AG04450 (cell line): ENCODE results near the gene NELFCD. TPM values are rescaled to one million over a fixed set of nuclear protein-coding genes. Genes with fewer than 3 reads are reported as not detected.
A peak's percentile ranks its signal among the peaks of the same experiment; 100 is the strongest.

Experiments
- CTCF ChIA-PET: fragments of 300-600, 350-600 bp; formaldehyde crosslinking; extraction: SDS; loops from one replicate; lab custom pipeline; 2022; ENCODE audit warnings: antibody characterized with exemption, inconsistent platforms; lab: Charles Lee
- POLR2A ChIA-PET: fragments of 350-600 bp; formaldehyde crosslinking; extraction: SDS; loops from one replicate; lab custom pipeline; 2021; ENCODE audit warnings: antibody characterized with exemption, inconsistent platforms; lab: Yijun Ruan, JAX
- DNase-seq: peaks from one replicate; pipeline ENCODE4 v3.0.0-alpha.2; 2011; ENCODE audit warnings: low read depth, low spot score
- H3K27ac ChIP-seq: one replicate; pipeline ENCODE4 v1.5.1; 2012; ENCODE audit warnings: low read depth, low read length, control low read depth
- H3K27me3 ChIP-seq: one replicate; pipeline ENCODE4 v1.6.0; 2012; ENCODE audit warnings: low read length; ENCODE audit not compliant: control insufficient read depth, insufficient read depth
- H3K4me3 ChIP-seq: 2 replicates; pipeline ENCODE4 v1.5.1; 2011; ENCODE audit warnings: mild to moderate bottlenecking, low read depth, low read length, control low read depth
- H3K9me3 ChIP-seq: 2 replicates; pipeline ENCODE4 v1.5.1; 2012; ENCODE audit warnings: low read length; ENCODE audit not compliant: control insufficient read depth, insufficient read depth
- polyA plus RNA-seq: library from polyadenylated mRNA; depleted of rRNA; stranded (reverse); fragments of >200 nt; gene quantifications from 2 replicates; pipeline ENCODE4 v1.2.3, GENCODE V29; 2011
- TF ChIP-seq, protein P1 (sequence below): IDR thresholded peaks from 2 replicates; pipeline ENCODE4 v1.5.1; 2011; ENCODE audit warnings: low read depth, low read length, control low read depth, inconsistent platforms

NELFCD gene
- polyA plus RNA-seq, 1 experiment, result 79.9 TPM

DNA sequence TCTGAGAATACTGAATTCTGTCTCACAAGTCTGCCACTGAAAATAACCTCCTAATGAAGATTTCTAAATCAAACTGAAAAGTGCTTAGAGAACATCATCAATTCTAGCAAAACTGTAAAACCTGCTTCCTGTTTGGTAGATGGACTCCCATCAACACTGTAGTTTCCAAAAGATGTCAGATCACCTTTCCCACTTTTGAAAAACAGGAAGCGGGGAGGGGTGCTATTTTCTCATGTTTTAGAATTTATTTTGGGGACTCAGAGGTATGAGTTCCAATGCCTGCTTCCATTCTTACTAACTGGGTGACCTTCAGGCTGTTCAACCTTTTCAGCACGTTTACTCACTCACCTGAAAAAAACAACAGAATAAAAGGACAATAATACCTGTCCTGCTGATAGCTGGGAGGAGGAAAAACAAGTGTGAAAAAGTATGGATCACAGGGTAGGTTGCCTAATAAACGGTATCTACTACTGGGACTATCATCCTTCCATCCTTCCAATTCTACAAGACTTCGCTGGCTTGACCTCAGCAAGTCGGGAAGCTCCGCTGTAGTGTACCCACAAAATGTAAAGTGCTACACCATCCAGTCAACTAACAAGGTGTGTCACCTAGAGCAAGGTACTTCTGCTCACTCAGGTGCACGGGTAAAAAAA lies 50.0 kb downstream of the NELFCD start:
- TF ChIP-seq, protein P1, sequence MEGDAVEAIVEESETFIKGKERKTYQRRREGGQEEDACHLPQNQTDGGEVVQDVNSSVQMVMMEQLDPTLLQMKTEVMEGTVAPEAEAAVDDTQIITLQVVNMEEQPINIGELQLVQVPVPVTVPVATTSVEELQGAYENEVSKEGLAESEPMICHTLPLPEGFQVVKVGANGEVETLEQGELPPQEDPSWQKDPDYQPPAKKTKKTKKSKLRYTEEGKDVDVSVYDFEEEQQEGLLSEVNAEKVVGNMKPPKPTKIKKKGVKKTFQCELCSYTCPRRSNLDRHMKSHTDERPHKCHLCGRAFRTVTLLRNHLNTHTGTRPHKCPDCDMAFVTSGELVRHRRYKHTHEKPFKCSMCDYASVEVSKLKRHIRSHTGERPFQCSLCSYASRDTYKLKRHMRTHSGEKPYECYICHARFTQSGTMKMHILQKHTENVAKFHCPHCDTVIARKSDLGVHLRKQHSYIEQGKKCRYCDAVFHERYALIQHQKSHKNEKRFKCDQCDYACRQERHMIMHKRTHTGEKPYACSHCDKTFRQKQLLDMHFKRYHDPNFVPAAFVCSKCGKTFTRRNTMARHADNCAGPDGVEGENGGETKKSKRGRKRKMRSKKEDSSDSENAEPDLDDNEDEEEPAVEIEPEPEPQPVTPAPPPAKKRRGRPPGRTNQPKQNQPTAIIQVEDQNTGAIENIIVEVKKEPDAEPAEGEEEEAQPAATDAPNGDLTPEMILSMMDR, result no peak
- Histone ChIP-seq H3K4me3 (peak overlapping the region; percentile 77), H3K27me3 (no peaks in the 10 kb centered on the region), H3K9me3 (no peaks in the 10 kb centered on the region), H3K27ac (no peak overlapping the region)
- ChIA-PET POLR2A (interaction anchor here (1.2 to 2.1 kb wide), 4 partner anchors 8 to 161 kb away, joined by 3 to 24 read pairs (median 4); partner anchors contain the start of gene PRELID3B), CTCF (no interaction called here)
- DNase-seq, result no peak

- TF ChIP-seq, protein P1, result no peak
- CTCF ChIA-PET, result no interaction called here
- POLR2A ChIA-PET, result interaction anchor here (0.9 to 2.1 kb wide), 6 partner anchors 8 to 161 kb away, joined by 3 to 24 read pairs (median 4); partner anchors contain the start of gene PRELID3B
- H3K27me3 ChIP-seq, result no peaks in the 10 kb centered on the region
- no peak for DNase-seq
- no peaks in the 10 kb centered on the region for H3K9me3 ChIP-seq
- no peak overlapping the region for H3K27ac ChIP-seq
- peak overlapping the region; percentile 77 for H3K4me3 ChIP-seq
Measured at GRCh38 chr20:59031564-59032022, 50.5 kb downstream of the NELFCD start.

DNA sequence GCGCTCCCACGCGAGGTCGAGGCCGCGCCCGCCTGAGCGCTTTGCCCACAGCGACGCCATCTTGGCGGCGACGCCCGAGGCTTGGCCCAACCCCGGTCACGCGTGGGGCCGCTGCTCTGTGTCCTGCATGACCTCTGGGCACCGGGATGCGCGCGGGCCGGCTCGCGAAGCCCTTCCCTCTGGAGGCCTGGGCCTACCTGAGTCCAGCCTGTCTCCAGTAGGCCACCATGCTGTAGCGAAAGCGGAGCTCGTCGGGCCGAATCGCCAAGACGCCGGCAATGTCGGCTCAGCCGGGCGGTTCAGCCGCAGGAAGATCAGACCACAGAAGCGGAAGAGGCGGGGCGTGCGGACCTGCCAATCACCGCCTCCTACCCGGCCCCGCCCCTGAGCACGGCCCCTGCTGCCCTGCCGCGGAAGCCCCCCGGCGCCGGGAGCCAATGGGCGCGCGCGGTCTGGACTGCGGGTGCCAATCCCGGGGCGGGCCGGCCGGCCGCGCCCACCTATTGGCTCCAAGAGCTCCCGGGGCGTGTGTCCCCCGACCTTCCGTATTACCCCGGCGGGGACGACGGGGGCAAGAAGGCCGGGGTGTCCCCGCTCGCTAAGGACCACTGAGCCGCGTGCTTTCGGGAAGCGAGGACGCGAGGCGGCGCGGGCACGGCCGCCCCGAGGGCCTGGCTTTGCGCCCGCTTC lies 51.1 kb downstream of the NELFCD start, which contains the start of gene ATP5F1E:
ATP5F1E (minus strand) TSS at position 313 of the 690 bp plus-strand sequence; CDS start at position 229, 84 bp downstream.
- POLR2A ChIA-PET, result interaction anchor here (0.6 to 2.1 kb wide), 17 partner anchors 9 to 1918 kb away, joined by 3 to 24 read pairs (median 4); partner anchors contain the start of gene PRELID3B
- TF ChIP-seq, protein P1, result no peak
- H3K27me3 ChIP-seq, result no peaks in the 10 kb centered on the region
- H3K4me3 ChIP-seq, result peak within 1 kb of the TSS; percentile 77
- peak; percentile 67 for DNase-seq
- CTCF ChIA-PET, result interaction anchor here (0.6 to 1.0 kb wide), 4 partner anchors 9 to 782 kb away, joined by 3 to 4 read pairs (median 3); no protein-coding TSS in a partner anchor
- H3K9me3 ChIP-seq, result no peaks in the 10 kb centered on the region
- H3K27ac ChIP-seq, result no peak within 1 kb of the TSS

DNA sequence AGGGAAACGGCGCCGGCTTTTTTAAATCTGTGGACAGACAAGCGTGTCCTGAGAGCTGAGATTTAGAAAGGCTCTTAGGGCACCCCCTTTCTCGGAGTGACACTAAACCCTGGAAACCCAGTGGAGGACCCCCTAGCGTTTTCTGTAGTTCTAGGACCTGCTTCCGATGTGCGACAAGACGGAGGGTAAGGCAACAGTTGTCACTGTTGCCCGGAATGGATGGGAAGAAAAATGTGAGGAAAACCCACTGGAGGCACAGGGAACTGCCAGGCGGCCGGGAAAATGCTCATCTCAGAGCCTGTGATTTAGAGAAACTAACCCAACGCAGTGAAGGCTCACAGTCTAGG lies 51.6 kb downstream of the NELFCD start:
- ChIA-PET POLR2A (interaction anchor here (0.6 to 2.1 kb wide), 13 partner anchors 10 to 1692 kb away, joined by 3 to 24 read pairs (median 4); partner anchors contain the start of gene PRELID3B), CTCF (interaction anchor here (0.6 to 1.0 kb wide), 4 partner anchors 8 to 783 kb away, joined by 3 to 4 read pairs (median 3); no protein-coding TSS in a partner anchor)
- Histone ChIP-seq H3K27ac (no peak overlapping the region), H3K4me3 (peak overlapping the region; percentile 66), H3K27me3 (no peaks in the 10 kb centered on the region), H3K9me3 (no peaks in the 10 kb centered on the region)
- TF ChIP-seq, protein P1, result peak; percentile 23; the same call in 1 of the 2 replicates
- DNase-seq, result no peak
